ENCODE results near the gene TNFAIP2.
"Not testable (repeated sequence)": the region's sequence is repeated elsewhere in the genome, so short reads cannot be mapped to it uniquely, and the experiment has no call there.

Gene TNFAIP2

DNA sequence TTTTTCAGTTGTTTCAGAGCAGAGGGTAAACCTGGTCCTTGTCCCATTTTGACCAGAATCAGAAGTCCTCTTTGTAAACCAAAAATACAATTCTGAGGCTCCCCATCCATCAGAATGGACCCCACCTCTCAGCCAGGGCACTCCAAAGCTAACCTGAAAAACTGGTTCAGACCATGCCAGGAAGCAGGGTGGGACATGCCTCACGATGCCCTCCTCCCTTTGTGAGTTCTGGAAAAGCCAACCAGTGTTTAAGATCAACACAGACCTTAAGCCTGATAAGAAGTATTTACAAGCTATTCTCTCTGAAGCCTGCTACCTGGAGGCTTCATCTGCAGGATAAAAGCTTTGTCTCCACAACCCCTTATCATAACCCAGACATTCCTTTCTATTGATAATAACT, 35.4 kb downstream of the TNFAIP2 start:
- no peak for DNase-seq

DNA sequence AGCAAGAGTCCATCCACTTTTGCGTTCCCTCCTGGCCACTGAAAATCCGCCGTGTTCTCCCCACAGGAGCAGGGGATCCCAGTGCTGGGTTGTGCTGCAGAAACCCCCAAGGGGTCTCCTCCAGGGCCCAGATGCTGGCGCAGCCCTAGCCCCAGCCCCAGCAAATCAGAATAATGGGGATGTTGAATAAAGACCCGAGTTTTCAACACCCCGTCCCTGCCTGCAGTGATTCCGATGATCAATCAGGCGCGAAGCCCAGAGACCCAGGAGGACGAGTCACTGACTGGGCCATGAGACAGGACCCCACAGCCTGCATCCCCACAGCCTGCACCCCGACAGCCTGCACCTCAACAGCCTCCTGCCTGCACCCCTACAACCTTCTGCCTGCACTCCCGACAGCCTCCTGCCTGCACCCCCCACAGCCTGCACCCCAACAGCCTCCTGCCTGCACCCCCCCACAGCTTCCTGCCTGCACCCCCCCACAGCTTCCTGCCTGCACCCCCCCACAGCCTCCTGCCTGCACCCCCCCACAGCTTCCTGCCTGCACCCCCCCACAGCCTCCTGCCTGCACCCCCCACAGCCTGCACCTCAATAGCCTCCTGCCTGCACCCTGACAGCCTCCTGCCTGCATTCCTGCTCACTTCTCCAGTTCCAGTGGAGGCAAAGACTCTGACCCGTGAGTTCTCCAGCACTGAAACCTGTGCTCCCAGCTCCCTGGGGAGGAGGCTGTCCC, 37.2 kb downstream of the TNFAIP2 start:
- DNase-seq = peak in 1 of 4 experiments; percentile 11

- DNase-seq = no peak
Observed at GRCh38 chr14:103161054-103161397, 37.8 kb downstream of the TNFAIP2 start.

- no peak for DNase-seq
Observed at GRCh38 chr14:103163199-103163598, 39.9 kb downstream of the TNFAIP2 start.

DNA sequence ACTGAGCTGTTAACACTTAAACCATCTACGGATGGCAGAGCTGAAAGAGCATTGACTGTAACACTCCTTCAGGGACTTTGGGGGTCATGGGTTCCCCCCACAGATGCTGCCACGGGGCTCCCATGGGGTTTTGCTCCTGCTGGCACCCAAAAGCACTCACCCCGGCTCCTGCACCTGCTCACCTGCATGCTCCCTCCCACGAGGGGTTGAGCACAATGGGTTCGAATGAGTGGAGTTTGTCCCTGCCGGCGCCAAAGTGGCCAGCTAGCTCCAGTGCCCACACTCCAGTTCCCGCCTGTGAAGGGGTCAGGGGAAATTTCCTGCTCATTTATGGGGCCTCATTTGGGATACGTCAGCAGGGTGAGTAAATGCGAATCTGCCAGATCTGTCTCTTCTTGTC, 40.7 kb downstream of the TNFAIP2 start:
- no peak for DNase-seq

DNA sequence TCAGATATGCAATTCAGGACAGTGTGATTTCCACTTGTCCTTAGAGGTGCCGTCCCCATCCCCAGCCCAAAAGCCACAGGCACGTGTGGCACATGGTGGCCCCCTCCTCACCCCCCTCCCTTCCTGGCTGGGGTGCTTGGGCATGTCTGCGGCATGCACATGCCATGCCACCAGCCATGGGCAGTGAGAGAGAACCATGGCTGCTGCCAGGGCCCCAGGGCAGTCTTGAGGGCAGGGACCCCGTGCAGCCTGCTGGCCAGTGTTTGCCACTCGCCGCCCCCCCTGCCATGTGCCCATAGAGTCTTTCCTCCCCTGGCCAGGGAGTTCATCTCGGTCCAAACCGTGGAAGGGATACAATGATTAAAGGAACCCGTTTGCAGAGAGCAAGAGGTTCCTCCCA, 41.5 kb downstream of the TNFAIP2 start:
- no peak for DNase-seq

GRCh38 chr14:103165323-103165722, 42.1 kb downstream of the TNFAIP2 start:
- no peak for DNase-seq

- no peak for DNase-seq
Observed at GRCh38 chr14:103169954-103170353, 46.7 kb downstream of the TNFAIP2 start.

DNA sequence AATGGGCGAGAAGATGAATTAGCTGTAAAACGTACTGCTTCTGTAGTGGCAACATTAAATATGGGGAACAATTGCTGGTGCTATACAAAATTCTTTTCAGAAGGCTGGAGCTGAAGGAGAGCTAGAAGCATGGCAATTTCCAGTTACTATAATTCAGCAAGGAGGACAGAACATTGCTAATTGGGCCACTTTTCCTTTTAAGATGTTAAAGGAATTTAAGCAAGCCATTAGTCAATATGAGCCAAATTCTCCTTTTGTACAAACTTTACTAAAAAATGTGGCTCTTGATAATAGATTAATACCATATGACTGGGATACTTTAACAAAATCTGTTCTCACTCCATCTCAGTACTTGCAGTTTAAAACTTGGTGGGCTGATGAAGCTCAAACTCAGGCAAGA, 47.9 kb downstream of the TNFAIP2 start:
- DNase-seq = not testable (repeated sequence)

DNA sequence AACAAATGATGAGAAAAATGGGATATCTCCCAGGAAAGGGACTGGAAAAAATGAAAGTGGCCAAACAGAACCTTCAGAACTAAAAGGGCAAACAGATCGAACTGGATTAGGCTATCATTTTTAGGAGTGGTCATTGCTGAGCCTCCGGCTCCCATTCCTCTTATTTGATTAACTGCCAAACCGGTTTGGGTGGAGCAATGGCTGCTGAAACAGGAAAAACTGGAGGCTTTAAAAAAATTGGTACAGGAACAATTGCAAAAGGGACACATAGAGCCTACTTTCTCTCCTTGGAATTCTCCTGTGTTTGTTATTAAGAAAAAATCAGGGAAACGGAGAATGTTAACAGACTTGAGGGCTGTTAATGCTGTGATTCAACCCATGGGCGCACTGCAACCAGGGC, 49.7 kb downstream of the TNFAIP2 start:
- DNase-seq = no peak

DNA sequence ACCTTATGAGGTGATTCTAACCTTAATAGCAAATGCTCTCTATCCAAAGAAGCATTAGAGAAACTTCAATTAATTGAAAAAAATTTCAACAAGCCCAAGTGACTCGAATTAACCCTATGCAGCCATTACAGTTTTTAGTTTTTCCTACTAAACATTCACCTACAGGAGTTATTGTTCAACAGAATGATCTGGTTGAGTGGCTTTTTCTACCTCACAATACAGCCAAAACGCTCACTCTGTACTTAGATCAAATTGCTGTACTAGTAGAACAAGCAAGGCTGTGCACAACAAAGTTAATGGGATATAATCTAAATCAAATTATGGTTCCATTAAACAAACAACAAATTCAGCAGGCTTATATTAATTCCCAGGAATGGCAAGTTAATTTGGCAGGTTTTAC, 50.6 kb downstream of the TNFAIP2 start:
- DNase-seq = not testable (repeated sequence)

DNA sequence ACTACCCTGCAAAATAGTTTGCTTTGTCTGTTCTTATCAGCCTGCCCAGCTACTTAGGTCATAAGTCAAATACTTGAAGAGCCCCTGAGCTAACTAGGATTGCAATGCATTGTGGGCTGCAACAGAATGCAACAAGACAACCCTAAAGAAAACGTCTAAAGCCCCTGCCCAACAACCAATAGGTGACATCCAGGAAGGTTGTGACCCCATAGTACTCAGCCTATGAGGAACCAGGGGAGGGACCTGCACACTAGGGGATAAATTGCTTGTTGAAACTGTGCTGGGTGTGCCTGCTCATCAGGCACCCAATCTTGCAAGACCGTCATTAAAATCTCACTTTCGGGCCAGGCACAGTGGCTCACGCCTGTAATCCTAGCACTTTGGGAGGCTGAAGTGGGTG, 52.9 kb downstream of the TNFAIP2 start:
- not testable (repeated sequence) for DNase-seq

- no peak for DNase-seq
Observed at GRCh38 chr14:103177376-103177775, 54.1 kb downstream of the TNFAIP2 start.

DNA sequence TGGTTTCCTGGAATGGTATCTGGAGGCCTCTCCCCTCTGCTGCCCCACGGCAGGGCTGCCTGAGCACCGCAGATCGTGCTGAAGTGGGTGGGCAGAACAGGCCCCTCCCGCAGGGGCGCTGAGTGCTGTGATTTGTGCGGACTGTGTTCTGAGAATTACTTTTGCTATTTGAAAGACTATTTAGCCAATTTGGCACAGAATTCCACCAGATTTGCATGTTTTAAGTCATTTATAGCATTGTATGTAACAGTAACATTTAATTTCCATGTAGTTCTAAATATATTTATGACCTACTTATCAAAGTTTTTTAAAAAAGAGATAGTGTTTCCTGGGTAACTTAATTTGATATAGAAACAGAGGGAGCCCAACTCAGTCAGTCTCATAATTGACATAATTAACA, 55.3 kb downstream of the TNFAIP2 start:
- DNase-seq = no peak

GRCh38 chr14:103179094-103179493, 55.8 kb downstream of the TNFAIP2 start:
- no peak for DNase-seq

DNA sequence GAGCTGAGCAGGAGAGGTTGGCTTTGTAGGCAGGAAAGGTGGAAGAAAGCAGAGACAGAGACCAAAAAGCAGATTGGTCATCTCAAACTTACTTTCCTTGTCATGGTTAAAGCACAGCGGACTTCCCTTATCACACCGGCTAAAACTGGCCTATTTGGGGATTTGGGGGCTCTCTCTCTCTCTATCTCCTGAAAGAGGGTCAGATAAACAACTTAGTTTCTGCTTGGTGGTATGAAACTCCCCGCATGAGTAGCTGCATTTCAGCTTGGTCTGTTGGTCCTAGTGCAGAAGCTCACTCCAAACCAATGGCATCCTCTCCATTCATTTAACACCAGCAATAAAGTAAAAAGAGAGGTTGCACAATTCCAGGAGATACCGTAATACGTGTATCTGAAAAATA, 57.1 kb downstream of the TNFAIP2 start:
- DNase-seq = no peak

- DNase-seq = no peak
Observed at GRCh38 chr14:103184046-103184445, 60.8 kb downstream of the TNFAIP2 start.

GRCh38 chr14:103185051-103186029, 62.1 kb downstream of the TNFAIP2 start:
- no peak for DNase-seq

DNA sequence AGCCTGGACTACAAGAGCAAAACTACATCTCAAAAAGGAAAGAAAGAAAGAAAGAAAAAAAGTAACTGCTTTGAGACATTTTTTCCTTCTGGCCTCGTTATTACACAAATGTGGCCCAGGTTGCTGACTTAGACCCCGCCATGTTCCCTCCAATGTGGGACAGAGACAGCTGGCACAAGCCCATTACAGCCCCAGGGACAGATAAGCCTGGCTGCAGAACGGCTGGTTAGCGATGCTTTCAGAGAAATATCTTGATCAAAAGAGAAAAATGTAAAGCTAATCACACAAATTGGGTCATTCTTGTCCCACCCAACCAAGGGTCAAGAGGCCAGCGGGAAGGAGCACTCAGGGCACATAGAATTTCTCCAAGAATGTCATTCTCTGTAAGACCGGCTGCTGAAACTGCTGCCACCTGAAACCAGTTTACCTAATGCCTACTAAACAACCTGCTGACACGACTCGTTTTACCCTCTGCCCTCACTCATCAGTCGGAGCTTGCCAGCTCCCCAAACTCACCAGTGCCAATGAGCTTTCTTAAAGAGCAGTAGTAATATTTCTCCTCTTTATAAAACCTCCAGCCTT, 63.1 kb downstream of the TNFAIP2 start:
- DNase-seq = no peak
